GM13976 (cell line): Measurements from ENCODE around the gene S100Z.
"Not testable (repeated sequence)": the region's sequence is repeated elsewhere in the genome, so short reads cannot be mapped to it uniquely, and the experiment has no call there.

Experiments
- DNase-seq: peaks from one replicate; pipeline ENCODE4 v3.0.0; 2012; ENCODE audit warnings: low spot score
- CTCF ChIP-seq: IDR thresholded peaks from 2 replicates; pipeline ENCODE4 v1.5.1; 2012; ENCODE audit warnings: borderline replicate concordance, mild to moderate bottlenecking; ENCODE audit not compliant: insufficient read depth; ENCODE audit errors: extremely low read depth, missing control alignments, control extremely low read depth
- in situ Hi-C: fragments of 300-500 bp; cut with MboI; formaldehyde crosslinking; loops from one replicate; pipeline ENCODE4 v1.12.0; 2022; ENCODE audit warnings: low sequenced_read_pairs, mixed read lengths, inconsistent platforms; ENCODE audit not compliant: unreplicated experiment

The S100Z gene

GRCh38 chr5:76941000-76941399 lies 91.2 kb downstream of the S100Z start:
- in situ Hi-C loops, result no loop called here
- no peak for TF ChIP-seq CTCF
- no peak for DNase-seq

GRCh38 chr5:76941442-76941841 lies 91.6 kb downstream of the S100Z start:
- no peak for TF ChIP-seq CTCF
- in situ Hi-C loops, result no loop called here
- DNase-seq, result no peak

- DNase-seq, result no peak
- no peak for TF ChIP-seq CTCF
Measured at GRCh38 chr5:76942581-76942980, 92.8 kb downstream of the S100Z start.

GRCh38 chr5:76943006-76943405 lies 93.2 kb downstream of the S100Z start:
- TF ChIP-seq CTCF, result no peak
- in situ Hi-C loops, result no loop called here
- no peak for DNase-seq

More at GRCh38 chr5:76942581-76942980, 92.8 kb downstream of the S100Z start:
- in situ Hi-C loops, result no loop called here

GRCh38 chr5:76944638-76945037 lies 94.8 kb downstream of the S100Z start:
- TF ChIP-seq CTCF, result no peak
- in situ Hi-C loops, result no loop called here
- DNase-seq, result no peak

GRCh38 chr5:76945238-76945637 lies 95.4 kb downstream of the S100Z start:
- in situ Hi-C loops, DNase-seq: not testable (repeated sequence)

- in situ Hi-C loops, result no loop called here
- DNase-seq, result no peak
- TF ChIP-seq CTCF, result no peak
Measured at GRCh38 chr5:76946090-76946489, 96.3 kb downstream of the S100Z start.
